Neural cell (in vitro differentiated cells): Measurements from ENCODE around the gene SCNN1G. TPM values are rescaled to one million over a fixed set of nuclear protein-coding genes. Genes with fewer than 3 reads are reported as not detected.

Experiments used
- H2AFZ ChIP-seq: fragments of 200-600, 300-800 bp; sonication (generic), shearing (Covaris generic); 2 replicates; pipeline ENCODE4 v1.6.0; 2014; ENCODE audit warnings: low read depth, mild to moderate bottlenecking, antibody characterized with exemption, low read length, moderate library complexity
- H3F3A ChIP-seq: fragments of 200-600 bp; shearing (Covaris generic); 2 replicates; pipeline ENCODE4 v1.6.1; 2016; ENCODE audit warnings: mild to moderate bottlenecking, moderate library complexity, mixed read lengths, antibody characterized with exemption, low read length; ENCODE audit not compliant: insufficient read depth, poor library complexity, severe bottlenecking
- H3K27ac ChIP-seq: fragments of 200-600, 300-800 bp; sonication (generic), shearing (Covaris generic); 2 replicates; pipeline ENCODE4 v1.5.1; 2014; ENCODE audit warnings: mild to moderate bottlenecking, low read length, moderate library complexity
- H3K27me3 ChIP-seq: fragments of 300-800, 200-600 bp; sonication (generic), shearing (Covaris generic); 2 replicates; pipeline ENCODE4 v1.6.0; 2014; ENCODE audit warnings: mild to moderate bottlenecking, low read depth, low read length, moderate library complexity; ENCODE audit not compliant: insufficient read depth
- H3K36me3 ChIP-seq: fragments of 300-800, 200-600 bp; sonication (generic), shearing (Covaris generic); 2 replicates; pipeline ENCODE4 v1.5.1; 2014; ENCODE audit warnings: mild to moderate bottlenecking, antibody characterized with exemption, low read length, moderate library complexity; ENCODE audit not compliant: insufficient read depth
- H3K4me2 ChIP-seq: fragments of 300-800, 200-600 bp; sonication (generic), shearing (Covaris generic); 2 replicates; pipeline ENCODE4 v1.6.0; 2014; ENCODE audit warnings: mild to moderate bottlenecking, low read length
- H3K4me3 ChIP-seq: fragments of 300-800, 200-600 bp; sonication (generic), shearing (Covaris generic); 2 replicates; pipeline ENCODE4 v1.5.1; 2014; ENCODE audit warnings: mild to moderate bottlenecking, low read length, moderate library complexity
- H3K79me2 ChIP-seq: fragments of 200-600 bp; shearing (Covaris generic); replicated peaks from 2 replicates; pipeline ENCODE4 v1.6.0; 2014; ENCODE audit warnings: mild to moderate bottlenecking, low read length, moderate library complexity; ENCODE audit not compliant: insufficient read depth
- H3K9ac ChIP-seq: fragments of 300-800, 200-600 bp; sonication (generic), shearing (Covaris generic); 2 replicates; pipeline ENCODE4 v1.6.1; 2016; ENCODE audit warnings: mild to moderate bottlenecking, low read length, mixed read lengths
- H3K9me2 ChIP-seq: fragments of 200-600 bp; shearing (Covaris generic); 2 replicates; pipeline ENCODE4 v1.6.1; 2016; ENCODE audit warnings: mild to moderate bottlenecking, low read length, mixed read lengths; ENCODE audit not compliant: insufficient read depth
- H3K9me3 ChIP-seq: fragments of 200-600, 300-800 bp; sonication (generic), shearing (Covaris generic); 2 replicates; pipeline ENCODE4 v1.6.1; 2016; ENCODE audit warnings: mild to moderate bottlenecking, mixed run types, low read length, moderate library complexity, mixed read lengths
- H4K20me1 ChIP-seq: fragments of 200-600 bp; shearing (Covaris generic); 2 replicates; pipeline ENCODE4 v1.6.1; 2016; ENCODE audit warnings: mild to moderate bottlenecking, mixed run types; ENCODE audit not compliant: insufficient read depth
- EP300 ChIP-seq: fragments of 450-650 bp; conservative IDR thresholded peaks from 2 replicates; pipeline ENCODE4 v1.6.1; 2014; ENCODE audit warnings: antibody characterized with exemption, mild to moderate bottlenecking, moderate library complexity; ENCODE audit not compliant: poor library complexity, severe bottlenecking
- EZH2 ChIP-seq: fragments of 200-600, 300-800 bp; shearing (Covaris generic), sonication (generic); IDR thresholded peaks from 2 replicates; pipeline ENCODE4 v1.6.1; 2014; ENCODE audit warnings: antibody characterized with exemption, low read length, borderline replicate concordance, mild to moderate bottlenecking; ENCODE audit not compliant: insufficient read depth, poor library complexity, severe bottlenecking
- MXI1 ChIP-seq: fragments of 450-650 bp; conservative IDR thresholded peaks from 2 replicates; pipeline ENCODE4 v1.6.1; 2014; ENCODE audit warnings: antibody characterized with exemption, mild to moderate bottlenecking; ENCODE audit not compliant: poor library complexity, severe bottlenecking
- POLR2AphosphoS5 ChIP-seq: IDR thresholded peaks from 2 replicates; pipeline ENCODE4 v1.6.1; 2012
- RAD21 ChIP-seq: fragments of 450-650 bp; conservative IDR thresholded peaks from 2 replicates; pipeline ENCODE4 v1.6.1; 2014; ENCODE audit warnings: antibody characterized with exemption, mild to moderate bottlenecking, moderate library complexity
- SMC3 ChIP-seq: fragments of 450-650 bp; conservative IDR thresholded peaks from 2 replicates; pipeline ENCODE4 v1.6.1; 2014; ENCODE audit warnings: antibody characterized with exemption, mild to moderate bottlenecking, moderate library complexity; ENCODE audit not compliant: poor library complexity
- TAF1 ChIP-seq: IDR thresholded peaks from 2 replicates; pipeline ENCODE4 v1.6.1; 2012; ENCODE audit warnings: low read depth
- polyA plus RNA-seq: library from polyadenylated mRNA; depleted of rRNA; stranded (reverse); fragments of >200 nt; gene quantifications from 2 replicates; pipeline ENCODE4 v1.2.3, GENCODE V29; 2014
- TF ChIP-seq, protein P1 (sequence below): IDR thresholded peaks from 2 replicates; pipeline ENCODE4 v1.6.1; 2012; ENCODE audit warnings: borderline replicate concordance
- TF ChIP-seq, protein P2 (sequence below): fragments of 450-650 bp; IDR thresholded peaks from 2 replicates; pipeline ENCODE4 v1.5.1; 2014; ENCODE audit warnings: antibody characterized with exemption, mild to moderate bottlenecking, moderate library complexity; ENCODE audit not compliant: poor library complexity, severe bottlenecking

The SCNN1G gene
- polyA plus RNA-seq, 1 donor from 2014 or later: not detected

DNA sequence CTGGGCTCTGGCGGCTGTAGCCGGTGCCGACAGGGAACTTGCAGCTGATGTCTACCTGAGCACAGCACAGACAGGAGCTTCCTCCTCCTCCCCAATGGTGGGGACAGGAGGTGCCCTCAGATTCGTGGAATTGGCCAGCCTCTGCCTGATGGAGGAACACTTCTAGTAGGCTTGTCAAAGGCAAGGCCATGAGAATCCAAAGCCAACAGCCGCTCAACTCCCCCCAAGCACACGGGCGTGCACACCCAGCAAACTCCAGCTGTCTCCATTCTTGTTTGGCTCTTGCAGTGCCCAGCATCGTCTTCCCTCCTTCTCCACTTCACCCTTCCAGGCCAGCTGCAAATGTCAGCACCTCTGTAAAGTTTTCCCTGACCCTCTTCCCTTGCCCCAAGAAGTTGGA lies 35.1 kb downstream of the SCNN1G start:
- H3K4me2 ChIP-seq: no peak overlapping the region
- no peak overlapping the region for H2AFZ ChIP-seq
- H3K9ac ChIP-seq: no peak overlapping the region
- H3K9me3 ChIP-seq: no peaks in the 10 kb centered on the region
- no peaks in the 10 kb centered on the region for H3K79me2 ChIP-seq
- H3K27me3 ChIP-seq: no peaks in the 10 kb centered on the region
- no peaks in the 10 kb centered on the region for H4K20me1 ChIP-seq
- no peak overlapping the region for H3K27ac ChIP-seq
- no peaks in the 10 kb centered on the region for H3K36me3 ChIP-seq
- no peaks in the 10 kb centered on the region for H3K9me2 ChIP-seq
- no peak overlapping the region for H3K4me3 ChIP-seq
- TF ChIP-seq EZH2 (no peak), TAF1 (no peak), POLR2AphosphoS5 (no peak), MXI1 (no peak), EP300 (no peak), RAD21 (no peak), SMC3 (no peak)
- TF ChIP-seq, protein P1, sequence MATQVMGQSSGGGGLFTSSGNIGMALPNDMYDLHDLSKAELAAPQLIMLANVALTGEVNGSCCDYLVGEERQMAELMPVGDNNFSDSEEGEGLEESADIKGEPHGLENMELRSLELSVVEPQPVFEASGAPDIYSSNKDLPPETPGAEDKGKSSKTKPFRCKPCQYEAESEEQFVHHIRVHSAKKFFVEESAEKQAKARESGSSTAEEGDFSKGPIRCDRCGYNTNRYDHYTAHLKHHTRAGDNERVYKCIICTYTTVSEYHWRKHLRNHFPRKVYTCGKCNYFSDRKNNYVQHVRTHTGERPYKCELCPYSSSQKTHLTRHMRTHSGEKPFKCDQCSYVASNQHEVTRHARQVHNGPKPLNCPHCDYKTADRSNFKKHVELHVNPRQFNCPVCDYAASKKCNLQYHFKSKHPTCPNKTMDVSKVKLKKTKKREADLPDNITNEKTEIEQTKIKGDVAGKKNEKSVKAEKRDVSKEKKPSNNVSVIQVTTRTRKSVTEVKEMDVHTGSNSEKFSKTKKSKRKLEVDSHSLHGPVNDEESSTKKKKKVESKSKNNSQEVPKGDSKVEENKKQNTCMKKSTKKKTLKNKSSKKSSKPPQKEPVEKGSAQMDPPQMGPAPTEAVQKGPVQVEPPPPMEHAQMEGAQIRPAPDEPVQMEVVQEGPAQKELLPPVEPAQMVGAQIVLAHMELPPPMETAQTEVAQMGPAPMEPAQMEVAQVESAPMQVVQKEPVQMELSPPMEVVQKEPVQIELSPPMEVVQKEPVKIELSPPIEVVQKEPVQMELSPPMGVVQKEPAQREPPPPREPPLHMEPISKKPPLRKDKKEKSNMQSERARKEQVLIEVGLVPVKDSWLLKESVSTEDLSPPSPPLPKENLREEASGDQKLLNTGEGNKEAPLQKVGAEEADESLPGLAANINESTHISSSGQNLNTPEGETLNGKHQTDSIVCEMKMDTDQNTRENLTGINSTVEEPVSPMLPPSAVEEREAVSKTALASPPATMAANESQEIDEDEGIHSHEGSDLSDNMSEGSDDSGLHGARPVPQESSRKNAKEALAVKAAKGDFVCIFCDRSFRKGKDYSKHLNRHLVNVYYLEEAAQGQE: no peak
- TF ChIP-seq, protein P2, sequence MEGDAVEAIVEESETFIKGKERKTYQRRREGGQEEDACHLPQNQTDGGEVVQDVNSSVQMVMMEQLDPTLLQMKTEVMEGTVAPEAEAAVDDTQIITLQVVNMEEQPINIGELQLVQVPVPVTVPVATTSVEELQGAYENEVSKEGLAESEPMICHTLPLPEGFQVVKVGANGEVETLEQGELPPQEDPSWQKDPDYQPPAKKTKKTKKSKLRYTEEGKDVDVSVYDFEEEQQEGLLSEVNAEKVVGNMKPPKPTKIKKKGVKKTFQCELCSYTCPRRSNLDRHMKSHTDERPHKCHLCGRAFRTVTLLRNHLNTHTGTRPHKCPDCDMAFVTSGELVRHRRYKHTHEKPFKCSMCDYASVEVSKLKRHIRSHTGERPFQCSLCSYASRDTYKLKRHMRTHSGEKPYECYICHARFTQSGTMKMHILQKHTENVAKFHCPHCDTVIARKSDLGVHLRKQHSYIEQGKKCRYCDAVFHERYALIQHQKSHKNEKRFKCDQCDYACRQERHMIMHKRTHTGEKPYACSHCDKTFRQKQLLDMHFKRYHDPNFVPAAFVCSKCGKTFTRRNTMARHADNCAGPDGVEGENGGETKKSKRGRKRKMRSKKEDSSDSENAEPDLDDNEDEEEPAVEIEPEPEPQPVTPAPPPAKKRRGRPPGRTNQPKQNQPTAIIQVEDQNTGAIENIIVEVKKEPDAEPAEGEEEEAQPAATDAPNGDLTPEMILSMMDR: no peak
- H3F3A ChIP-seq: no peaks in the 10 kb centered on the region

DNA sequence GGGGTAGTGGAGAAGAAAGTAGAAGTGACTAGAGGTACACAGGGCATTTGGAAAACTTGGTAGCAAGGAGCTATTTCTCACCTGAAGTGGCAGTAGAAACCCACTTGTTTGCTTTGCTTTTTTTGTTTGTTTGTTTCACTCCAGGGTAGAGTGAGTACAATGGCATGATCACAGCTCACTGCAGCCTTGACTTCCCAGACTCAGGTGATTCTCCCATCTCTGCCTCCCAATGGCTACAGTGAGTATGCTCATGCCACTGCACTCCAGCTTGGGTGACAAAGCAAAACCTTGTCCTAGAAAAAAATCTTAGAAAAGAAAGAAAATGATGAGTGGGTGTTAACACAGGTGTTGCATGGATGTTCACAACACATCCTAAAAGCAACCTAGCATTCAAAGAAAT lies 40.4 kb downstream of the SCNN1G start:
- no peaks in the 10 kb centered on the region for H4K20me1 ChIP-seq
- H3K4me3 ChIP-seq: no peak overlapping the region
- H3K9ac ChIP-seq: no peak overlapping the region
- H3K27me3 ChIP-seq: no peaks in the 10 kb centered on the region
- H3K79me2 ChIP-seq: no peaks in the 10 kb centered on the region
- H3K9me3 ChIP-seq: no peaks in the 10 kb centered on the region
- no peak overlapping the region for H3K27ac ChIP-seq
- TF ChIP-seq, protein P2: no peak
- TF ChIP-seq SMC3 (no peak), MXI1 (no peak), TAF1 (no peak), POLR2AphosphoS5 (no peak)
- H3F3A ChIP-seq: no peaks in the 10 kb centered on the region
- H2AFZ ChIP-seq: no peak overlapping the region
- H3K36me3 ChIP-seq: no peaks in the 10 kb centered on the region
- no peak overlapping the region for H3K4me2 ChIP-seq
- no peaks in the 10 kb centered on the region for H3K9me2 ChIP-seq
